Umbilical cord (tissue), 2 donors: ENCODE results near the gene PPA2. TPM values are rescaled to one million over a fixed set of nuclear protein-coding genes. Genes with fewer than 3 reads are reported as not detected.
"Not testable (repeated sequence)": the region's sequence is repeated elsewhere in the genome, so short reads cannot be mapped to it uniquely, and the experiment has no call there.

Experiments used
- DNase-seq: peaks from one replicate; pipeline ENCODE4 v3.0.0-alpha.2; 2015; ENCODE audit warnings: low spot score
- total RNA-seq: library from RNA; depleted of rRNA; stranded (reverse); fragments of >200 nt; gene quantifications from one replicate; pipeline ENCODE4 v1.2.3, GENCODE V29; 2014; ENCODE audit warnings: low replicate concordance; ENCODE audit not compliant: insufficient read depth

The PPA2 gene
- total RNA-seq, 1 donor from 2014 or later = 48.2 TPM

DNA sequence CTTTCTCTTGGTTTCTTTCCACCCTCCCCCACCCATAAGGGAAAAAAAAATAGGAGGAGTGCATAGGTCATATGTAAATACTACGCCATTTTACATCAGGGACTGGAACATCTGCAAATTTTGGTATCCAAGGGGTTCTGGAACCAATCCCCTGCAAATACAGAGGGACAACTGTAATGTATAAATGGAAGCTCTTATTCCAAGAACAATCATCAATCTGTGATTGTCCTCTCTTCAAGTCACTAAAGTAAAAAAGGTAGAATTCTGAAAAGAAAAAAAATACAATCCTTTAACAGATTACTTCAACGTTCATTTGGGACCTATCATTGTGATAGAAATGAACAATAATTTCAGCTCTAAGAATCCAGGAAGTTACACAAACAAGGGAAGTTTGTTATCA is 13.6 kb downstream of the PPA2 start:
- DNase-seq = no peak

DNA sequence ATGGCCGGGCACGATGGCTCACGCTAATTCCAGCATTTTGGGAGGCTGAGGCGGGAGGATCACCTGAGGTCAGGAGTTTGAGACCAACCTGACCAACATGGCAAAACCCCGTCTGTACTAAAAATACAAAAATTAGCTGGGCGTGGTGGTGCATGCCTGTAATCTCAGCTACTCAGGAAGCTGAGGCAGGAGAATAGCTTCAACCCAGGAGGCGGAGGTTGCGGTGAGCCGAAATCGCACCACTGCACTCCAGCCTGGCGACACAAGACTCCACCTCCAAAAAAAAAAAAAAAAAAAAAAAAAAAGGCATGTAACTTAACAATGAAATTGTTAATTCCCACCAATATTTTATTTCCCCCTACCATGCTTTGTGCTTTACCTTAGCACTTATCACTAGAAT is 15.3 kb downstream of the PPA2 start:
- DNase-seq = not testable (repeated sequence)

DNA sequence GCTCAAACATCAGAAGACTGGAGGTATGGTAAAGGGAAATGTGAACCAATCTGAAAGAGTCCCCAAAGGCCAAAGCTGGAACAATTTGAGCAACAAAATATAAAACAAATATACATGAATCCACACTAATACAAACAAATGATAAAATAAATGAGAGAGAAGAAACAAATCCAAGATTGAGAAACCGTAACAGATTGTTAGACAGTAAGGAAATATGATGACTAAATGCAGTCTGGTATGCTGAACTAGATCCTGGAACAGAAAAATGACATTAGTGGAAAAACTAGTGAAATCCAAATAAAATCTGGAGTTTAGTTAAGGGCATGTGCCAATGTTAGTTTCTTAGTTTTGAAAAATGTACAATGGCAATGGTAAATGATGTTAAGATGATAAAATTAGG is 15.9 kb downstream of the PPA2 start:
- DNase-seq = no peak

DNA sequence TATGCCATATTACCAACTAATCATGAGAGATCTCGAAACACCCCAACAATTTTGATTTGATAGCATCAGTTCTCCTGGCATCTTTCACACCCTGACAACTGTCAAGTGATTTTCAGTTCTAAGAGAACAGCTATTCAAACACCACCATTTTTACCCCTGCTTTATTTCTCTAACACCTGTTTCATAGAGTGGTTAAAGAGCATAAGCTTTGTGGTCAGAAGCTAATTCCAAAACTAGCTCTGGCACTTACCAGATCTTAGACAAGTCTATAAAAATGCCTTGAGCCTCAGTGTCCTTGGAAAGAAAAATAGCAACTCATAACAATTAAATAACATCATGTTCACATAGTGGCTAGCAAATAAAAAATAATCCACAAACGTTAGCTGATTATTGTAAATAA is 17.9 kb downstream of the PPA2 start:
- DNase-seq = no peak

DNA sequence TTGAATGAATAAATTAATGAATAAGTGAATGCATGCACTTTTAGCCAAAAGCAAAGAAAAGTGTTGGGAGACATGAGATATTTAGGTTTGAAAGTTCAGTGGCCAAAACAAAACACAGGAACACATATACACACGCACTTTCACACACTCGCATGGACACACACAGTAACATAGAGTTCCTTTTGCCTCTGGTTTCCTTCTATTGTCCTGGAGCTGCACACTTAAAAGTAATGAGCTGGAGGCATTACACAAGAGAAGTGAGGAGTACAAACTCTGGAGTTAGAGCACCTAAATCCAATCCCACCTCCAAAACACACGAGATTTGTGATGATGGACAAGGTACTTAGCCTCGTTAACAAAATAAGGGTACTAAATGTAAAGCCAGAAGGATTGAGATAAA is 18.7 kb downstream of the PPA2 start:
- no peak for DNase-seq

DNA sequence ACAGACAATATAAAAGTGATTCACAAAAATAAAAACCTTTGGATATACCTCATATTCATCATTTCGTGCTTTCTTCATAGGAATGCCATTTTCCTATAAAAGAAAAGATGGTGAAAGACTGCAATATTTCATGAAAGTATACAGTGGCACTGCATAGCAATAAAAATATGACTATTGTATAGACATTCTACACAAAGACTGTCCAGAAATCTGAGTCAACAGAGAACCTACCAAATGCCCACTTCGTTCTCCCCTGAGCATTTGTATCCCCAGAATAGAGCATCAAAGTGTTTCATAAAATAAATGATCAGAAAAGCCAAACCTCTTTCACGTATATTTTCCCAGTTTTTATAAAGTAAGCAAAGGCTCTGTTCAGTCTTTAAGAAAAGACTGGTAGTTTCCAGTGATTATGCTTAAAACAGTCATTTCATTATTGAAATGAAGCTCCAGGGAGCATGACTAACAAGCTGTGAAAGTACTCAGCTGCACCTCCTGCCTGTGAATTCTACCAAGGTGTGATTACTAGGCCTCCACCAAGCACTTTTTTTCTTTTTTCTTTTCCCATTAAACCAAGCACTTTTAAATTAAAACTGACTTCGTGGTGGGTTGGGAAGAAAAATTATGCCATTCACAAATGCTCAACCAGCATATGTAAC is 20.2 kb downstream of the PPA2 start:
- DNase-seq = no peak

DNA sequence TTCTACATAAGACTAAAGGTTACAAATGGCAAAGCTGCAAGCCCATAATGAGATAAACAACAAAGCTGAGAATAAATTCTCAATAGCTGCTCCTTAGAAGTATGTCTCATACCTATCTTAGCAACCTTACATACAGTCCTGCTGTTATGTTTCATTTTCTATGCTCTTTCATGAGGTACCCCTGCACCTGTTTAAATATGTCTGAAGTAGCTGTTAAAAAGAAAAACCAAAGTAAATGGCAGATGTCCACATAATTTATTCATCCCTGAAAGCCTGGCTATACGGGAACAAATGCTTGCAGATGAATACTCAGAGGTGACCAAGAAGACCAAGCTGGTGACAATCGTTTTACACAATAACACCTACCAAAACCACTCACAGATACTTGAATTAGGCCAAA is 22.5 kb downstream of the PPA2 start:
- no peak for DNase-seq

DNA sequence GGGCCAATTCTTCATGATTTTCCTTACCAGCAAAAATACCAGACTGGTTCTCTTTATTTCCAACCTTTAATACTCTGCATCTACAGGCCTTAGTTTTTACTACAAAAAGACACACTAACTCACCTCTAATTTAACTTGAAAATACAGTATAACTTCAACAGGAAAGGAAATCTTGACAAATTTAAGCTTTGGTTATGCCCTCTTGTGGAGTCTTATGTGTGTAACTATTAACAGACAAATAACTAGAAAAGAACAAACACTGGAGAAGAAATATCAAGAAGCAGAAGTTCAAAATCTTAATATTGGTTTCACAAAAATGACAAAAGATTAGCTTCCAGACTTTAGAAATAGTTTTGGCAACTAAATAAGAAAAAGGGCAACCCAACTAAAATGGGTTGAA is 33.0 kb downstream of the PPA2 start:
- no peak for DNase-seq

DNA sequence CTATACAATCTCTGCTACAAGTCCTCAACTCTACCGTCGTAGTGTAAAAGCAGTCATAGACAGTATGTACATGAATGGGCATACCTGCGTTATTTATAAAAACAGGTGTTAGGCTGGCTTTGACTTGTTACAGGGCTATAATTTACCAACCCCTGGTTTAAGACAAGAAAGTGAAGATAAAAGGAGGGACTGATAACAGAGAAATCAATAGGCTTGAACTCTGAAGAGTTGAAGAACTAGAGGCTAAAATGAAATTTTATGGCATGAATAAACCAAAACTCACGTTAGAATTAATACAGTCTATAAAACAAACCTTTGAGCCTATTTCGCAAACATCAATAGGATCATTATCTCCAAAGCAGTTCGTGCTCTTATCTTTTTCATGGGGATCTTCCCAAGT is 36.2 kb downstream of the PPA2 start:
- no peak for DNase-seq

DNA sequence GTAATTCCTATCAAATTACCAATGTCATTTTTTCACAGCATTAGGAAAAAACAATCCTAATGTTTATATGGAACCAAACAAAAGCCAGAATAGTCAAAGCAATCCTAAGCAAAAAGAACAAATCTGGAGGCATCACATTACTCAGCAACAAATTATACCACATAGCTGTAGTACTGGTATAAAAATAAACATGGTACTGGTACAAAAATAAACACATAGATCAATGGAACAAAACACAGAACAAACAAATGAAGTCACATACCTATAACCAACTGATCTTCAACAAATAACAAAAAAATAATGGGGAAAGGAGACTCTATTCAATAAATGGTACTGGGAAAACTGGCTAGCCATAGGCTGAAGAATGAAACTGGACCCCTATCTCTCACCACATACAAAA is 37.4 kb downstream of the PPA2 start:
- no peak for DNase-seq

DNA sequence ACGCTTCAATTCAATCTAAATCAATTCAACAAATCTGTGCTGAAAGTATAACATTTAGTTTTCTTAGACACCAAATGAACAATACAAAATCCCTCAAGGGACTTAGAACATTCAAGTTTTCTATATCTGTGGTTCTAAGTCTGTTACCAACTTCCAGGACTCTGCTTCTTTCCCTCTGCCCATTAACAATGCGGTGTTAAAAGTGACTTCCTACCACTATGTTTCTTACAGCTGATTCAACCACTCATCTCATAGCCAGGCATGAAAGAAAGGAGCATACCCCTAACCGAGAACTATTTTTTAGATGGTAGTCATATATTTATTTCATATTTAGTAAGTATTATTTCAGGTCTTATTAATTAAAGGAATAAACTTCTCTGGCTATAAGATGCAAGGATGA is 38.9 kb downstream of the PPA2 start:
- DNase-seq = no peak

DNA sequence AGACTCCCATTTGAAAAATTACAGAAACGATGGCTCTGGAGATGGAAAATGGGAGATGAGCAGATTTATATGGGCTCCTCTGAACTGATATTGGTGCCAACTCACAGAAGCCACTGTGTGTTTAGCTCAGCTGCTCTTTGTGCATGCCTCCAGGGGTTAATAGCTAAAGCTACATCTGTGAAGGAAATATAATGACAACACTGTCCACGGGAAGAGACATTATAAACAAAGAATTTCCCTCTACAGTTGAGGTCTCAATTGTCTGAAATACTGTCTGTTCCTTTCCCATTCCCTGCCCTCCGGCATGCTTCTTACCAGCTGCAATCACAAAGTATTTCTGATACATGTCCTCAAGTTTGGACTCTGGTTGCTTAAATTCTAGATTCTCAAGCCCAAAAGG is 40.4 kb downstream of the PPA2 start:
- no peak for DNase-seq

DNA sequence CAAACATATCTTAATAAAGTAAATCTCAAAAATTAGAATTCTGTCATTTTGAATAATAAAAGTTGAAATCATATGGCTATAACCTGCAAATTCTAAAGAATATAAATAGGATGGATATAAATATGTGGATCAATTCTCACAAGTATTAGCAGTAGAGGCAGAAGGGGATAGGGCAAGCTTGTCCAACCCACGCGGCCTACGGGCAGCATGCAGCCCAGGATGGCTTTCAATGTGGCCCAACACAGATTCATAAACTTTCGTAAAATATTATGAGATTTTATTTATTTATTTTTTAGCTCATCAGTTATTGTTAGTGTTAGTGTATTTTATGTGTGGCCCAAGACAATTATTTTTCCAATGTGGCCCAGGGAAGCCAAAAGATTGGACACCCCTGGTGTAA is 41.4 kb downstream of the PPA2 start:
- DNase-seq = no peak

DNA sequence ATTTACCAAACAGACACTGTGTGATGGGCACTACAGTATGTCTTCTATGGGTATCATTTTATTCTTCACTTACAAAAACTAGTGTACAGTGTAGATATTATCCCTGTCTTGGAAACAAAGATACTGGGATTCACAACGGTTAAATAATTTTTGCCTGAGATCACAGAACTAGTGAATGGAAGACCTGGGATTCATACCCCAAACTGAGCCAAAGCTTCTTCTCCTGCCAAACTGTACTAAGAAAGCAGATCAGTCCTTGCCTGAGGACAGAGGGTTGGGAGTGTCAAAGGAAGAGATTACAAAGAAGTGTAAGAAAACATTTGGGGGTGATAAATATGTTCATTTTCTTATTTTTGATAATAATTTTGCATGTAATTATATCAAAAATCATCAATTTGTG is 43.1 kb downstream of the PPA2 start:
- no peak for DNase-seq

DNA sequence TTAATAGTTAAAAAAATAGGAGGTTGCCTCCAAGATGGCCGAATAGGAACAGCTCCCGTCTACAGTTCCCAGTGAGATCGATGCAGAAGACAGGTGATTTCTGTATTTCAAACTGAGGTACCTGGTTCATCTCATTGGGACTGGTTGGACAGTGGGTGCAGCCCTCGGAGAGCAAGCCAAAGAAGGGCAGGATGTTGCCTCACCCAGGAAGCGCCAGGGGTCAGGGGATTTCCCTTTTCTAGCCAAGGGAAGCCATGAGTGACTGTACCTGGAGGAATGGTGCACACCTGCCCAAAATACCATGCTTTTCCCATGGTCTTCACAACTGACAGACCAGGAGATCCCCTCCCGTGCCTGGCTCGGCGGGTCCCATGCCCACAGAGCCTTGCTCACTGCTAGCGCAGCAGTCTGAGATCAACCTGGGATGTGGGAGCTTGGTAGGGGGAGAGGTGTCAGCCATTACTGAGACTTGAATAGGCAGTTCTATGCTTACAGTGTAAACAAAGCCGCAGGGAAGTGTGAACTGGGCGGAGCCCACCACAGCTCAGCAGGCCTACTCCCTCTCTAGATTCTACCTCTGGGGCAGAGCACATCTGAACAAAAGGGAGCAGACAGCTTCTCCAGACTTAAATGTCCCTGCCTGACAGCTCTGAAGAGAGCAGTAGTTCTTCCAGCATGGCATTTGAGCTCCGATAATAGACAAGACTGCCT is 47.5 kb downstream of the PPA2 start:
- DNase-seq = no peak

DNA sequence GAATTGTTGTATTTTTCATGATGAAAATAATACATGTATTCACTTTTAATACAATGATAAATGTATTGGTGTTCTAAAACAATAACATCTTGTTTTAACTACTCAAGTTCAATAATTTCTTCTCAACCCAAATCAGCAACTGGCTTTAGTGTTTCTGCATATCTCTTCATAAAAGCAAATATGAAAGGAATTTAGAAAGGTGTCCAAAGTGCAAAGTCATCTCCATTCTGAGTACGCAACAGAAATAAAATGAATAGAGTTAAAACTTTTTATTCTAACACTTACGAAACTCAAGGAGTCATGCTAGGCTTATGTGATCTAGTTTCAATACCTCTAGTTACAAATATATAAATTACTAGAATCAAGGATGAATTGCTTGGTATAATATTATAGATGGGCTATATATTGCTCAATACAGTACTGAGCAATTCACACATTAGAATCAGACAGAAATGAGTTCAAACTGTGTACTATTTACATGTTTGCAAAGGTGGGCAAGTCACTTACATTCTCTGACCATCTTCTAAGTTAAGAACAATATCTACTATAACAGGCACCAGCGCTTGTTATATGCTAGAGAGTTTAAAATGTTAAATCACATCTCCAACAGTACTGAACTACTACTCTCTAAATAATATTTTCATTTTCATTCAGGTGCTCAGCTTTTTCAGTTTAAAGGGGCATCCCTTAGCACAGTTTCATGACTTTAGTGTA is 51.5 kb downstream of the PPA2 start:
- DNase-seq = no peak

DNA sequence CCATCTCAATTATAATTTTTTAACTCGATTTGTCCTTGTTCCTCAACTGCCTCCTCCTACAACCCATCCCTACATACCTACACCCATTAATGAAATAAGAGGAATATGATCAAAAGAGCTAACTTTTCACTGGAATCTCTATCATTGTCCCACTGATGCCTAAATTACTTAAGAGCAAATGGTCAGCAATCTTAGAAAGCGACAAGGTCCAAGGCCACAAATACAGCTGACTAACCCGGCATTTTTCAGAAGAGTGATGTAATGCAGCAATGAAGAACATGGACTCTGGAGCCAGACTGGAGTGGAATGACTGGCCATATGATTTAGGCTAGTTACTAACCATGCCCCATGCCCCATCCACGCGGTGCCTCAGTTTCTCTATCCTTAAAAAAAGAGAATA is 56.2 kb downstream of the PPA2 start:
- no peak for DNase-seq

DNA sequence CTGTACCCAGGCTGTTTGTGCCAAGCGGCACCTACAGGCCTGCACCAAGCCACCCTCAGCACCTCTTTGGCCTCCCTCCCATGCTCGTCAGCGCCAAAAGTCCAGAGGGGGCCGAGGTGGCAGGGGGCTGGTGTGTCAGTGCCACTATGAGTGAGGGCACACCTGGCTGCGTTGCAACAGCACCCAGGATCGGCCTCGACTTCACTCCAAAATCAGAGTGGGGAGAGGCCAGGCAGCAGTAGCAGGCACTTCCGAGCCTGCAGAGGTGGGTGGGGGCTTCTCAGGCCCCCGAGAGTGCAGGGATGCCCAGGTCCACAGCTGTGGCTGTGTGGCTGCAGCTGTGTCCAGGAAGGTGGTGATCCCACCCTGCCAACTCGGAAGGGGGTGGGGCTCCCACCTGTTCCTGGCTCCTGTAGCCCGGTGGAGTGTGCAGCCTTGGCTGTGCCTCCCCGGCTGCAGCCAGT is 58.5 kb downstream of the PPA2 start:
- no peak for DNase-seq

DNA sequence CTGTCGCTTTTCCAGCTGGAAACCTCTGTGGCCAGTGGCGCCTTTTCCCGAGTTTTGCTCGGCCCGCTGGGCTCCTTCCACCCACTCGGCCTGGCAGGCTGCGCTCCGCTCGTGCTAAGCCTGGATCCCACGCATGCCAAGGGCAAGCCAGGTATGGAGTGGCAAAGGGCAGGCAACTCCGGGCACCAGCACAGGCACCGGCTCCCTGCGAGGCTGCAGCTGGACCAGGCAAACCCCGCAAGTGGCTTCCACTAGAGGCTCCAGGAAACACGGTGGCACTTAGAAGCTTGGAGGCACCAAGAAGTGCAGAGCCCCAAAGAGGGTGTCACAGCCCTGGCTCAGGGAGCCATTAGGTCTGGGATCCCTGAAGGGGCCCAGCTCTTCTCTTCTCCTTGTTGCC is 59.5 kb downstream of the PPA2 start:
- DNase-seq = no peak

DNA sequence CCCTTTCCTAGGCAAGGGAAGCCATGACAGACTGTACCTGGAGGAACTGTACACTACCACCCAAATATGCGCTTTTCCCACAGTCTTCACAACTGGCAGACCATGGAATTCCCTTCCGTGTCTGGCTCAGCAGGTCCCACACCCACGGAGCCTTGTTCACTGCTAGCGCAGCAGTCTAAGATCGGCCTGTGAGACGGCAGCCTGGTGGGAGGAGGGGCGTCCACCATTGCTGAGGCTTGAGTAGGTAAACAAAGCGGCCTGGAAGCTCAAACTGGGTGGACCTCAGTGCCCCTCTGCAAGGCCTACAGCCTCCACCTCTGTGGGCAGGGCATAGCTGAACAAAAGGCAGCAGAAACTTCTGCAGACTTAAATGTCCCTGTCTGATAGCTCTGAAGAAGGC is 64.7 kb downstream of the PPA2 start:
- DNase-seq = not testable (repeated sequence)

DNA sequence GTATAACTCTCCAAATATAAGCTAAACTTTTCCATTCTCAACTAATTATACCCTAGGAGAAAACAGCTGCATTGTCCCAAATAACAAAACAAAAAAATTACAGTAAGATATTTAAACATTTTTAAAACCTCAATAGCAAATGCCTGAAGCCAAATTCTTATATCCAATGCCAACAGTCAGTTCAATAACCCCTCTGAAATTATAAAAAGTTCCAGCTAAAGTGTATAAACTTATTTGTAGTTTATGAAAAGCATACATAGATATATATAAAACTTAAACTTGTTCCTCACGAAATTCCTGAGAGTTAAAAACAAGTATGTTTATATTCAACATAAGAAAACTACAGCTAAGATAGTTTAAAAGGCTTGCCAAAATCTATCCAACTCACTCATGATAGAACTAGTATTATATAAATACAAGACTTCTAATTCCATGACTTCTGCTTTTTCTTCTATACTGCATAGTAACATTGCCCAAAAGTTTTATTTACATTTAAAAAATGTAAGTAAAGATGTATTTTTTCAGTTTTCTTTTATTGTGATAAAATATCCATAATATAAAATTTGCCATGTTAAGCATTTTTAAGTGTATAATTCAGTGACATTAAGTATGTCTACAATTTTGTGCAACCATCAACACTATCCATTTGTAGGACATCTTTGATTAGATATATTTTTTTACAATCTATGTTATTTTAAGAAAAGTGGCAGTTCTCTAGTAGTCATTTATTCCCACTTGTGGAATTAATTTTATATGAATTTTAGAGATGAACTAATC is 72.8 kb downstream of the PPA2 start:
- no peak for DNase-seq

DNA sequence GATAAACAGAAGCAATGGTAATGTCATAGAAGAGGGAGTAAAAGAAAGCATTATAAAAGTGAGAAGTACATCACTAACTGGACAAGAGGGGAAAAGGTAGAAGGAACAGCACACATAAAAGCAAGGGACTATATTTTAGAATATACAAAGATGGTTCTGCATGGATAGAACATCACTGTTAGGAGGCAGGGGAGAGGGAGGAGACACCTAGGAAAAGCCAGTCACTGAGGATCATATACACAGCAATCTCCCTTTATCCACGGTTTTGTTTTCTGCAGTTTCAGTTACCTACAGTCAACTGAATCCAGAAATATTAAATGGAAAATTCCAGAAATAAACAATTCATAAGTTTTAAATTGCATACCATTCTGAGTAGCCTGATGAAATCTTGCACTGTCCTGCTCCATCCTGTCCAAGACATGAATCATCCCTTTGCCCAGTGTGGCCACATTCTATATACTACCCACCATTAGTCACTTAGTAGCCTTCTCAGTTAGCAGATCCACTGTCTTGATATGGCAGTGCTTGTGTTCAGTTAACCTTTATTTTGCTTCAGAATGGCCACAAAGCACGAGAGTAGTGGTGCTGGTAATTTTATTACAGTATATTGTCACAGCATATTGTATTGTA is 74.2 kb downstream of the PPA2 start:
- DNase-seq = no peak
